ENCODE results near the gene EHMT1. TPM values are rescaled to one million over a fixed set of nuclear protein-coding genes. Genes with fewer than 3 reads are reported as not detected.
A peak's percentile ranks its signal among the peaks of the same experiment; 100 is the strongest.

EHMT1 gene
- total RNA-seq, 5 donors from 2014 or later (not counting 1 experiment from before 2014, with no cell fraction given): 113 to 124 (median 121) TPM

- Mint-ChIP-seq H3K4me1 (peaks cover 49 to 54% (median 53%) of the 10 kb centered on the region in 3 donors), H3K36me3 (peaks cover 71% of the 10 kb centered on the region)
- peaks cover 25 to 48% of the 10 kb centered on the region in 2 donors for H3K36me3 ChIP-seq (ENCODE audit: control insufficient read depth in 2 of 2, extremely low read depth in 1 of 2, insufficient read depth in 1 of 2, low read length in 1 of 2)
Measured at GRCh38 chr9:137727716-137728115, 108.9 kb downstream of the EHMT1 start.

GRCh38 chr9:137728444-137729311, 109.9 kb downstream of the EHMT1 start:
- Histone ChIP-seq H3K9me3 (peaks cover 2% of the 10 kb centered on the region), H3K4me1 (ENCODE audit: control insufficient read depth in 1 of 2, extremely low read depth in 1 of 2, insufficient read depth in 2 of 2, low read length in 2 of 2) (peaks cover 4 to 24% of the 10 kb centered on the region in 2 experiments), H3K36me3 (ENCODE audit: control insufficient read depth in 2 of 2, extremely low read depth in 1 of 2, insufficient read depth in 1 of 2, low read length in 1 of 2) (peaks cover 28 to 57% of the 10 kb centered on the region in 2 donors), H3K27ac (ENCODE audit: low read length) (no peak overlapping the region), H3K4me3 (ENCODE audit: control insufficient read depth in 1 of 2, extremely low read depth in 1 of 2, low read length in 1 of 2) (no peak overlapping the region), H3K27me3 (replicated peaks in 1 of 2; ENCODE audit: control insufficient read depth in 2 of 2, extremely low read depth in 1 of 2, insufficient read depth in 2 of 2, low read length in 1 of 2) (no peaks in the 10 kb centered on the region)
- ATAC-seq (replicated peaks in 1 of 4) (no peak), DNase-seq (no peak)
- 98% methylated on average over 19 of the region's 20 CpGs for WGBS (ENCODE audit: insufficient coverage)
- POLR2A ChIA-PET: no interaction called here
- Mint-ChIP-seq H3K27me3 (no peaks in the 10 kb centered on the region), H3K4me1 (peaks cover 44 to 52% (median 46%) of the 10 kb centered on the region in 3 donors), H3K36me3 (peaks cover 80% of the 10 kb centered on the region), H3K4me3 (no peak overlapping the region), H3K9me3 (peaks cover under 1 to 10% (median 4%) of the 10 kb centered on the region in 3 donors), H3K27ac (no peak overlapping the region)
- CTCF ChIA-PET: interaction anchor here in 1 of 2 donors (1.0 kb wide), 1 partner anchor 55 kb away, joined by 5 read pairs; no protein-coding TSS in a partner anchor

More at GRCh38 chr9:137727716-137728115, 108.9 kb downstream of the EHMT1 start:
- Histone ChIP-seq H3K9me3 (no peaks in the 10 kb centered on the region), H3K4me1 (ENCODE audit: control insufficient read depth in 1 of 2, extremely low read depth in 1 of 2, insufficient read depth in 2 of 2, low read length in 2 of 2) (peaks cover 5 to 34% of the 10 kb centered on the region in 2 experiments), H3K4me3 (ENCODE audit: control insufficient read depth in 1 of 2, extremely low read depth in 1 of 2, low read length in 1 of 2) (no peak overlapping the region), H3K27ac (ENCODE audit: low read length) (no peak overlapping the region), H3K27me3 (replicated peaks in 1 of 2; ENCODE audit: control insufficient read depth in 2 of 2, extremely low read depth in 1 of 2, insufficient read depth in 2 of 2, low read length in 1 of 2) (no peaks in the 10 kb centered on the region)
- DNase-seq (no peak), ATAC-seq (replicated peaks in 1 of 4) (no peak)
- Mint-ChIP-seq H3K4me3 (no peak overlapping the region), H3K27me3 (no peaks in the 10 kb centered on the region), H3K27ac (peak overlapping the region in 1 of 2 donors; percentile 70), H3K9me3 (peaks cover 0 to 8% (median 0%) of the 10 kb centered on the region in 3 donors)
- CTCF ChIA-PET: interaction anchor here in 1 of 2 donors (1.0 kb wide), 1 partner anchor 56 kb away, joined by 5 read pairs; no protein-coding TSS in a partner anchor
- POLR2A ChIA-PET: no interaction called here

- peaks cover 80% of the 10 kb centered on the region for H3K36me3 Mint-ChIP-seq
- no peak overlapping the region for H3K4me3 Mint-ChIP-seq
- Histone ChIP-seq H3K36me3 (ENCODE audit: control insufficient read depth in 2 of 2, extremely low read depth in 1 of 2, insufficient read depth in 1 of 2, low read length in 1 of 2) (peaks cover 24 to 62% of the 10 kb centered on the region in 2 donors), H3K4me1 (ENCODE audit: control insufficient read depth in 1 of 2, extremely low read depth in 1 of 2, insufficient read depth in 2 of 2, low read length in 2 of 2) (no peaks in the 10 kb centered on the region), H3K9me3 (peaks cover 7% of the 10 kb centered on the region), H3K4me3 (ENCODE audit: control insufficient read depth in 1 of 2, extremely low read depth in 1 of 2, low read length in 1 of 2) (no peak overlapping the region), H3K27ac (ENCODE audit: low read length) (no peak overlapping the region), H3K27me3 (replicated peaks in 1 of 2; ENCODE audit: control insufficient read depth in 2 of 2, extremely low read depth in 1 of 2, insufficient read depth in 2 of 2, low read length in 1 of 2) (no peaks in the 10 kb centered on the region)
- WGBS (ENCODE audit: insufficient coverage): 98% methylated on average over 18 of the region's 18 CpGs
- POLR2A ChIA-PET: interaction anchor here in 1 of 2 donors (0.7 kb wide), 1 partner anchor 21 kb away, joined by 3 read pairs; no protein-coding TSS in a partner anchor
- H3K4me1 Mint-ChIP-seq: peaks cover 19 to 36% (median 29%) of the 10 kb centered on the region in 3 donors
- CTCF ChIA-PET: no interaction called here
- no peak for DNase-seq
- peaks cover 11 to 16% (median 14%) of the 10 kb centered on the region in 3 donors for H3K9me3 Mint-ChIP-seq
- no peaks in the 10 kb centered on the region for H3K27me3 Mint-ChIP-seq
- no peak overlapping the region for H3K27ac Mint-ChIP-seq
- ATAC-seq (replicated peaks in 1 of 4): no peak
Measured at GRCh38 chr9:137731216-137731946, 112.6 kb downstream of the EHMT1 start.

GRCh38 chr9:137731947-137732813, 113.4 kb downstream of the EHMT1 start:
- H3K27ac ChIP-seq (ENCODE audit: low read length): no peak overlapping the region
- H3K36me3 Mint-ChIP-seq: peaks cover 74% of the 10 kb centered on the region
- peaks cover 10 to 16% (median 11%) of the 10 kb centered on the region in 3 donors for H3K9me3 Mint-ChIP-seq
- WGBS (ENCODE audit: insufficient coverage): 98% methylated on average over 21 of the region's 24 CpGs
- no peak overlapping the region for H3K27ac Mint-ChIP-seq
- peaks cover 24 to 58% of the 10 kb centered on the region in 2 donors for H3K36me3 ChIP-seq (ENCODE audit: control insufficient read depth in 2 of 2, extremely low read depth in 1 of 2, insufficient read depth in 1 of 2, low read length in 1 of 2)
- DNase-seq: no peak
- peaks cover 7% of the 10 kb centered on the region for H3K9me3 ChIP-seq
- no peak for ATAC-seq (replicated peaks in 1 of 4)
- no peaks in the 10 kb centered on the region for H3K27me3 ChIP-seq (replicated peaks in 1 of 2; ENCODE audit: control insufficient read depth in 2 of 2, extremely low read depth in 1 of 2, insufficient read depth in 2 of 2, low read length in 1 of 2)
- peaks cover 11 to 28% (median 22%) of the 10 kb centered on the region in 3 donors for H3K4me1 Mint-ChIP-seq
- CTCF ChIA-PET: no interaction called here
- no peaks in the 10 kb centered on the region for H3K27me3 Mint-ChIP-seq
- no peak overlapping the region for H3K4me3 Mint-ChIP-seq
- POLR2A ChIA-PET: no interaction called here
- H3K4me3 ChIP-seq (ENCODE audit: control insufficient read depth in 1 of 2, extremely low read depth in 1 of 2, low read length in 1 of 2): no peak overlapping the region
- no peaks in the 10 kb centered on the region for H3K4me1 ChIP-seq (ENCODE audit: control insufficient read depth in 1 of 2, extremely low read depth in 1 of 2, insufficient read depth in 2 of 2, low read length in 2 of 2)

- Histone ChIP-seq H3K27ac (ENCODE audit: low read length) (no peak overlapping the region), H3K27me3 (replicated peaks in 1 of 2; ENCODE audit: control insufficient read depth in 2 of 2, extremely low read depth in 1 of 2, insufficient read depth in 2 of 2, low read length in 1 of 2) (no peaks in the 10 kb centered on the region), H3K4me3 (ENCODE audit: control insufficient read depth in 1 of 2, extremely low read depth in 1 of 2, low read length in 1 of 2) (no peak overlapping the region), H3K36me3 (ENCODE audit: control insufficient read depth in 2 of 2, extremely low read depth in 1 of 2, insufficient read depth in 1 of 2, low read length in 1 of 2) (peaks cover 19 to 53% of the 10 kb centered on the region in 2 donors), H3K4me1 (ENCODE audit: control insufficient read depth in 1 of 2, extremely low read depth in 1 of 2, insufficient read depth in 2 of 2, low read length in 2 of 2) (no peaks in the 10 kb centered on the region), H3K9me3 (peaks cover 7% of the 10 kb centered on the region)
- no peak for ATAC-seq (replicated peaks in 1 of 4)
- peaks cover 69% of the 10 kb centered on the region for H3K36me3 Mint-ChIP-seq
- ChIA-PET POLR2A (no interaction called here), CTCF (no interaction called here)
- H3K4me3 Mint-ChIP-seq: no peak overlapping the region
- peaks cover 13 to 22% (median 20%) of the 10 kb centered on the region in 3 donors for H3K4me1 Mint-ChIP-seq
- H3K9me3 Mint-ChIP-seq: peaks cover 10 to 16% (median 11%) of the 10 kb centered on the region in 3 donors
- no peak for DNase-seq
- WGBS (ENCODE audit: insufficient coverage): 97% methylated on average over 5 of the region's 6 CpGs
- no peak overlapping the region for H3K27ac Mint-ChIP-seq
- H3K27me3 Mint-ChIP-seq: no peaks in the 10 kb centered on the region
Measured at GRCh38 chr9:137733429-137733828, 114.6 kb downstream of the EHMT1 start.

Data from T-cell (primary cell).